Keratinocyte (primary cell): Measurements from ENCODE around the gene PRADC1.

ENCODE experiments used
- EZH2 ChIP-seq: IDR thresholded peaks from one replicate; pipeline ENCODE4 v1.6.1; 2012; ENCODE audit warnings: inconsistent platforms, mild to moderate bottlenecking, low read length, moderate library complexity
- TF ChIP-seq, protein P1 (sequence below), 3 experiments: IDR thresholded peaks in 1 of 3; conservative IDR thresholded peaks in 1 of 3; optimal IDR thresholded peaks in 1 of 3; 2 replicates in 2 of 3; 3 replicates in 1 of 3; pipeline versions ENCODE3 to v1.5.1; 2011; ENCODE audit warnings: low read length in 3 of 3, mild to moderate bottlenecking in 3 of 3, moderate library complexity in 2 of 3, control low read depth in 1 of 3, inconsistent platforms in 1 of 3; ENCODE audit not compliant: insufficient read depth in 2 of 3; ENCODE audit errors: extremely low read depth in 1 of 3

DNA sequence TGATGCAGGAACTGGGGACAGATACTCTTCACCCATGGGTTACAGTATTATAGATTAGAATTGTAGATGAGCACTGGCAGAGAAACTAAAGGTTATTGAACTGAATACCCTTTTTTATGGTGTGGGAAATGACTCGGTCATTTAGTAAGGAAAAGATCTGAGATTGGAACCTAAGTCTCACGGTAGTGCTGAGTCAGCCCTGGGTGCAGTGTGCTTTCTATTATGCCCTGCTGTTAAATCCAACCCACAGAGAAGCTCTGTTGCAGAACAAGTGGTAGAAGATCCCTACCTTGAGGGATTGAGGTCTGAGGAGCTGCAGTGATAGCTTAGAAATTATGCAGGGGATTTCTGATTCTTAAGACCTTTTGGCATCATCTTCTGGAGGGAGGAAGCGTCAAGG is 13.8 kb upstream of the PRADC1 start:
- TF ChIP-seq, protein P1, sequence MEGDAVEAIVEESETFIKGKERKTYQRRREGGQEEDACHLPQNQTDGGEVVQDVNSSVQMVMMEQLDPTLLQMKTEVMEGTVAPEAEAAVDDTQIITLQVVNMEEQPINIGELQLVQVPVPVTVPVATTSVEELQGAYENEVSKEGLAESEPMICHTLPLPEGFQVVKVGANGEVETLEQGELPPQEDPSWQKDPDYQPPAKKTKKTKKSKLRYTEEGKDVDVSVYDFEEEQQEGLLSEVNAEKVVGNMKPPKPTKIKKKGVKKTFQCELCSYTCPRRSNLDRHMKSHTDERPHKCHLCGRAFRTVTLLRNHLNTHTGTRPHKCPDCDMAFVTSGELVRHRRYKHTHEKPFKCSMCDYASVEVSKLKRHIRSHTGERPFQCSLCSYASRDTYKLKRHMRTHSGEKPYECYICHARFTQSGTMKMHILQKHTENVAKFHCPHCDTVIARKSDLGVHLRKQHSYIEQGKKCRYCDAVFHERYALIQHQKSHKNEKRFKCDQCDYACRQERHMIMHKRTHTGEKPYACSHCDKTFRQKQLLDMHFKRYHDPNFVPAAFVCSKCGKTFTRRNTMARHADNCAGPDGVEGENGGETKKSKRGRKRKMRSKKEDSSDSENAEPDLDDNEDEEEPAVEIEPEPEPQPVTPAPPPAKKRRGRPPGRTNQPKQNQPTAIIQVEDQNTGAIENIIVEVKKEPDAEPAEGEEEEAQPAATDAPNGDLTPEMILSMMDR (optimal IDR thresholded peaks at IDR 0.05 in 1 of 3, IDR thresholded peaks at IDR 0.05 in 1 of 3, conservative IDR thresholded peaks at IDR 0.05 in 1 of 3; ENCODE audit: extremely low read depth in 1 of 3, insufficient read depth in 2 of 3, low read length in 3 of 3): no peak
- TF ChIP-seq EZH2: no peak
